Testis (tissue), 2 donors: ENCODE results near the gene AIG1.

Experiments used
- CTCF ChIP-seq, 3 experiments: fragments of 450-650 bp in 2 of 3; fragments of 200-600 bp in 1 of 3; sonication (generic) in 1 of 3; IDR thresholded peaks; one replicate each; pipeline ENCODE4 v1.5.1; 2016 to 2019; ENCODE audit warnings: antibody characterized with exemption in 3 of 3, mild to moderate bottlenecking in 2 of 3, moderate library complexity in 1 of 3
- POLR2A ChIP-seq: fragments of 450-650 bp; IDR thresholded peaks from one replicate; pipeline ENCODE4 v1.6.1; 2017; ENCODE audit warnings: antibody characterized with exemption, mild to moderate bottlenecking, moderate library complexity

- TF ChIP-seq CTCF (IDR thresholded peaks at IDR 0.05) (no peak), POLR2A (no peak)
These were observed 316.2 kb downstream of the AIG1 start for GRCh38 chr6:143376861-143377260.
